HPDE6-E6E7 (cell line): ENCODE data around the gene NUDT22.
"Not testable (repeated sequence)": the region's sequence is repeated elsewhere in the genome, so short reads cannot be mapped to it uniquely, and the experiment has no call there.

Experiments used
- DNase-seq: peaks from one replicate; pipeline ENCODE4 v3.0.0; 2011; ENCODE audit warnings: missing footprints; ENCODE audit errors: extremely low spot score

The NUDT22 gene

GRCh38 chr11:64241491-64242374 is 15.7 kb downstream of the NUDT22 start:
- no peak for DNase-seq

DNA sequence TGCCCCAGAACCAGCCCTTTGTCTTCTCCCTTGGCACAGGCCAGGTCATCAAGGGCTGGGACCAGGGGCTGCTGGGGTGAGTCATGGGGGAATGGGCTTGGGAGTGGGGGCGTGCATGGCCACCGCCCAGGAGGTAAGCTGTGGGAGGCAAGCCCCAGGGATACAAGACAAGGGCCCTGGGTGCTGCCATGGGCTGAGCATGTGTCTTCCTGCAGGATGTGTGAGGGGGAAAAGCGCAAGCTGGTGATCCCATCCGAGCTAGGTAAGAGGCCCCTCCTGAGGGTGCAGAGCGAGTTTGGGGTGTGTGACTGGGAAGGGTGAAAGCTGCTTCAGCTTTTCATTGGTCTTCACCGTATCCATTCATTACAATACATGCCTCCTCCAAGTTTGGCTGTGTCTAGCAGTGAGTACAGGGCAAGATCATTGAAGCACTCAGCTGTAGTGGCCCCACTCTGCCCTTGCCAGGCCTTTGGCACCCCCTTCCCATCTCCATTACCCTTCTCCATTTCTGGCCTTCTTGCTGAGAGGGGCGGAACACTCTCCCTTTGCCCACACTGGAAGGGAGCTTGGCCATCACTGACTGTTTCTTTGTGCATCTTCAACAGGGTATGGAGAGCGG is 17.3 kb downstream of the NUDT22 start:
- no peak for DNase-seq

DNA sequence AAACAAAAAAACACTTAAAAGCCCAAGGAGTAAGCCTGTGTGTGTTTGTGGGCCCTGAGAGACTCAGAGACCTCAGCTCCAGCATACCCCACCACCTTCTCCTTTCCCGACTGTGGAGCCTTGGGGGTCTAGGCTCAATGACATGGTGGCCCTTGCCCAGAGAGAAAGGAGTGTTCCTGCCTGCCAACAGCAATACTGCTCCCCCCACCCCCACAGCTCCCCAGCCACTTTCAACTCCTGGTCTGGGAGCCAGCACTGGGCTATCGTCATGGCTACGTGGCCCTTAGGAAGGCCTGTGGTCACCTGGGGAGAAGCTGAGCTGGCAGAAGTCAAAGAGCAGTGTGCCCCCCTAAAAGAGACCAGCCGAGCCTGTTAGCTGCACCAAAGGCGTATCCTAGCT is 18.0 kb downstream of the NUDT22 start:
- DNase-seq, result no peak

- no peak for DNase-seq
These were observed 18.9 kb downstream of the NUDT22 start for GRCh38 chr11:64244966-64245365.

- DNase-seq, result no peak
These were observed 19.3 kb downstream of the NUDT22 start for GRCh38 chr11:64245401-64245796.

- peak; percentile 86 for DNase-seq
These were observed 19.9 kb downstream of the NUDT22 start for GRCh38 chr11:64245797-64246620.

GRCh38 chr11:64246621-64246870 is 20.5 kb downstream of the NUDT22 start:
- not testable (repeated sequence) for DNase-seq

GRCh38 chr11:64246871-64247728 is 21.0 kb downstream of the NUDT22 start, which contains the start of gene PPP1R14B:
PPP1R14B (minus strand) TSS chr11:64246943; CDS start chr11:64246673, 270 bp downstream.
- DNase-seq, result no peak

GRCh38 chr11:64247729-64248531 is 21.9 kb downstream of the NUDT22 start:
- no peak for DNase-seq

- no peak for DNase-seq
These were observed 22.5 kb downstream of the NUDT22 start for GRCh38 chr11:64248578-64248977.

DNA sequence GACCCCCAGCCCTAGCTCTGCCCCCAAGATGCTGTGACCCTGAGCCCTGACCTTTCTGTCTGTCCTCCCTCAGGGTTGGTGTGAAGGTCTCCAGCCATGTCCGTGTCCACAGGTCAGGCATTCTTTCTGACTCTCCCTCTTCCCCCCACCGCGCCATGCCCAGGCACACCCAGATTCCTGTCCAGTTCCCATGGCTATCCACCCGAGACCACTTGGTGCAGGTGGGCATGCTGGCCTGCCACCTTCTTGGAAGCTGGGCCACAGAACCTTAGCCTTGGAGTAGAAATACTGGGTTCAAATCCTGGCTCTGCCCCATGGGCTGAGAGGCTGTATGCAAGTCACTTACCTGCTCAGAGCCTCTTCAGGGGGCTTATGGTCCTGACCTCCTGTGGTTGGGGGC is 23.0 kb downstream of the NUDT22 start:
- DNase-seq, result no peak

DNA sequence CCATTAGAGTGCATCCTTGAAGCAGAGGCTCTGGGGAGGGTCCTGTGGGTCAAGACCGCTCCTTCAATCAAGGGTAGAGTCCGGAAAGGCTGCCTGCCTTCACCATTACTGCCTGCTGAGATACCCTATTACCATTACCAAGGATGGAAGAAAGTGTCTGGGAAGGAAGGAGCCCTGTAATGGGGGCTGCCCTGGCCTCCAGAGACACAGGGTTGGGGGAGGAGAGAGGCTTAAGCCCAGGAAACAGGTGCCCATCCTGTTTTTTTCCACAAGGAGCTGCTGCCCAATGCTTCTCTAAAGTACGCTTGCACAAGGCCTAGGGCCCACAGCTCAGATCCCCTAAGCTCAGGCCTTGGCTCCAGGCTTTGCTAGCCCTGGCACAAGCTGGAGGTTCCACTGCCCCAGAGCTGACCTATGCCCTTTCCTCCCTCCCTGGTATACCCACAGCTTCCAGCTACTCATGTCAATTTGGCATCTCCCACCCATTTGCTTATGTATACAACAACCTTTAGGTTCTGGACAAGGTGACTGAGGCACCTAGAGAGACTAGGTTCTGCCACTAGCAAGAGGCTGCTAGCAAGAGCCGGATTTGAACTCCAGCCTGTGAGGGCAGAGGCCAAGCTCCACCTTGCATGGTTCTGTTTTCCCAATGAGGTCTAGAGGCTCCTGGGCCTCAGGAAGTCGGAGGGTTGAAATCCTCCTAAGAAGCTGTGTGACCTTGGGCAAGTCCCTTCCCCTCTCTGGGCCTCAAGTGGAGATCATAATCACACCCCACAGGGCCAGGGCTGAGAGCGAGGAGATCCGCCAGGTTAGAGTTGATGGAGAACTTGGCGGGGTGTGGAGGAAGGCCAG is 23.7 kb downstream of the NUDT22 start:
- DNase-seq, result no peak

- DNase-seq, result no peak
These were observed 24.4 kb downstream of the NUDT22 start for GRCh38 chr11:64250415-64251015.

GRCh38 chr11:64251016-64251752 is 25.1 kb downstream of the NUDT22 start, which contains the start of gene PLCB3:
PLCB3 (plus strand) TSS chr11:64251530; CDS start chr11:64251650, 120 bp downstream.
- DNase-seq, result no peak

DNA sequence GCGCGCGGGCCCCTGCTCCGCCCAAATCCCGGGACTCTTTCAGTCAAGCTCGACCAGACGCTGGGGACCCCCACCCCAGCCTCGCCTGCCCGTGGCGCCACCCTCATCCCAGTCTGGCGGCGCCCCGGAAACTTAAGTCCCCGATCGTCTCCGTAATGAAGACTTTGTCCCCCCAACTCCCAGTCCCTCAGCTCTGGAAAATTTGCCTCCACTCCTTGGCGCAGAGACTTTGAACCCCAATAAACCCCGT is 25.6 kb downstream of the NUDT22 start:
- DNase-seq, result no peak

- DNase-seq, result no peak
These were observed 26.2 kb downstream of the NUDT22 start for GRCh38 chr11:64252003-64252872.

DNA sequence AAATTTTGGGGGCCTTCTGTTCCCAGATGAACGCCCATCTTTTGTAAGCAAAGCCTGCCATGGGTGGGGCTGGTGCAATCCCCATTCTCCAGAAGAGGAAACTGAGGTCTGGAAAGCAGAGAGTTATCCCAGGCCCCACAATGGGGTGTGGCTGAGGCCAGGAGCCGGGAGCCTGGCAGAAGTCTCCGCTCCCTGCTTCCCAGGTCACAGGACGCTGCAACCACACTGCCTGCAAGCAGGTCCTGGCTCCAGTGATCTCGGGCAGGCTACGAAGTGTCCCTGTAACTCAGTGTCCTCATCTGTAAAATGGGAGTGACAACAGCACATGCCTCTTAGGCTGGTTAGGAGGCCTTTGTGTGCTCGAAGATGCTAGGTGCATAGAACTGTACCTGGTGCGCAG is 27.0 kb downstream of the NUDT22 start:
- no peak for DNase-seq

GRCh38 chr11:64253481-64253880 is 27.4 kb downstream of the NUDT22 start:
- no peak for DNase-seq
